Activated B cell treated with CpG ODN at 0.5 μM for 24 hours (primary cell): ENCODE results near the gene TMEM184B. TPM values are rescaled to one million over a fixed set of nuclear protein-coding genes. Genes with fewer than 3 reads are reported as not detected.
A peak's percentile ranks its signal among the peaks of the same experiment; 100 is the strongest.

Source experiments
- ATAC-seq: fragments of 200-7000 bp; cut with Tn5 transposase; one replicate; pipeline ENCODE4 v1.10.0; 2021; ENCODE audit warnings: low read depth, mild to moderate bottlenecking, moderate library complexity
- CTCF ChIA-PET: fragments of 350-600 bp; sonication (Branson Sonifier 250); formaldehyde crosslinking; loops from one replicate; lab custom pipeline; 2021; ENCODE audit warnings: antibody characterized with exemption; lab: Charles Lee
- POLR2A ChIA-PET: fragments of 350-600 bp; sonication (Branson Sonifier 250); formaldehyde crosslinking; loops from one replicate; lab custom pipeline; 2021; ENCODE audit warnings: antibody characterized with exemption; lab: Charles Lee
- DNase-seq: peaks from one replicate; pipeline ENCODE4 v3.0.0; 2022
- H3K27ac Mint-ChIP-seq: one replicate; pipeline ENCODE4 v1.8.0; 2020; ENCODE audit warnings: mixed read lengths
- H3K27me3 Mint-ChIP-seq: one replicate; pipeline ENCODE4 v1.8.0; 2021; ENCODE audit warnings: mixed read lengths
- H3K36me3 Mint-ChIP-seq: one replicate; pipeline ENCODE4 v1.8.0; 2021; ENCODE audit warnings: low read depth, mixed read lengths
- H3K4me1 Mint-ChIP-seq: one replicate; pipeline ENCODE4 v1.8.0; 2021; ENCODE audit warnings: mixed read lengths
- H3K4me3 Mint-ChIP-seq: one replicate; pipeline ENCODE4 v1.8.0; 2020; ENCODE audit warnings: mild to moderate bottlenecking, mixed read lengths
- H3K9me3 Mint-ChIP-seq: one replicate; pipeline ENCODE4 v1.8.0; 2020; ENCODE audit warnings: mixed read lengths
- intact Hi-C: fragments of 100-400 bp; cut with micrococcal nuclease; formaldehyde crosslinking; loops from one replicate; pipeline ENCODE4 v1.15.1; 2024
- total RNA-seq: library from RNA; stranded (reverse); gene quantifications from 2 replicates; pipeline ENCODE4 v1.2.3, GENCODE V29; 2022
- TF ChIP-seq, protein P1 (sequence below): fragments of 200-600 bp; IDR thresholded peaks from one replicate; pipeline ENCODE4 v1.8.0; 2022; ENCODE audit warnings: antibody characterized with exemption, mild to moderate bottlenecking

The TMEM184B gene
- total RNA-seq, 1 donor from 2014 or later: 24.0 TPM

GRCh38 chr22:38314051-38314932, 41.5 kb upstream of the TMEM184B start:
- no peaks in the 10 kb centered on the region for H3K27me3 Mint-ChIP-seq
- TF ChIP-seq, protein P1, sequence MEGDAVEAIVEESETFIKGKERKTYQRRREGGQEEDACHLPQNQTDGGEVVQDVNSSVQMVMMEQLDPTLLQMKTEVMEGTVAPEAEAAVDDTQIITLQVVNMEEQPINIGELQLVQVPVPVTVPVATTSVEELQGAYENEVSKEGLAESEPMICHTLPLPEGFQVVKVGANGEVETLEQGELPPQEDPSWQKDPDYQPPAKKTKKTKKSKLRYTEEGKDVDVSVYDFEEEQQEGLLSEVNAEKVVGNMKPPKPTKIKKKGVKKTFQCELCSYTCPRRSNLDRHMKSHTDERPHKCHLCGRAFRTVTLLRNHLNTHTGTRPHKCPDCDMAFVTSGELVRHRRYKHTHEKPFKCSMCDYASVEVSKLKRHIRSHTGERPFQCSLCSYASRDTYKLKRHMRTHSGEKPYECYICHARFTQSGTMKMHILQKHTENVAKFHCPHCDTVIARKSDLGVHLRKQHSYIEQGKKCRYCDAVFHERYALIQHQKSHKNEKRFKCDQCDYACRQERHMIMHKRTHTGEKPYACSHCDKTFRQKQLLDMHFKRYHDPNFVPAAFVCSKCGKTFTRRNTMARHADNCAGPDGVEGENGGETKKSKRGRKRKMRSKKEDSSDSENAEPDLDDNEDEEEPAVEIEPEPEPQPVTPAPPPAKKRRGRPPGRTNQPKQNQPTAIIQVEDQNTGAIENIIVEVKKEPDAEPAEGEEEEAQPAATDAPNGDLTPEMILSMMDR: no peak
- H3K27ac Mint-ChIP-seq: peak overlapping the region; percentile 89
- ATAC-seq (no peak), DNase-seq (no peak)
- H3K4me1 Mint-ChIP-seq: peaks cover 77% of the 10 kb centered on the region
- intact Hi-C loops: loop anchor here (2.0 kb wide), 1 partner anchor 113 kb away; the partner anchor contains the start of gene MAFF
- POLR2A ChIA-PET: interaction anchor here (0.6 to 3.6 kb wide), 4 partner anchors 9 to 1872 kb away, joined by 4 to 32 read pairs (median 6); no protein-coding TSS in a partner anchor
- no peaks in the 10 kb centered on the region for H3K9me3 Mint-ChIP-seq
- CTCF ChIA-PET: no interaction called here
- peak overlapping the region; percentile 82 for H3K4me3 Mint-ChIP-seq
- H3K36me3 Mint-ChIP-seq: peaks cover 9% of the 10 kb centered on the region

DNA sequence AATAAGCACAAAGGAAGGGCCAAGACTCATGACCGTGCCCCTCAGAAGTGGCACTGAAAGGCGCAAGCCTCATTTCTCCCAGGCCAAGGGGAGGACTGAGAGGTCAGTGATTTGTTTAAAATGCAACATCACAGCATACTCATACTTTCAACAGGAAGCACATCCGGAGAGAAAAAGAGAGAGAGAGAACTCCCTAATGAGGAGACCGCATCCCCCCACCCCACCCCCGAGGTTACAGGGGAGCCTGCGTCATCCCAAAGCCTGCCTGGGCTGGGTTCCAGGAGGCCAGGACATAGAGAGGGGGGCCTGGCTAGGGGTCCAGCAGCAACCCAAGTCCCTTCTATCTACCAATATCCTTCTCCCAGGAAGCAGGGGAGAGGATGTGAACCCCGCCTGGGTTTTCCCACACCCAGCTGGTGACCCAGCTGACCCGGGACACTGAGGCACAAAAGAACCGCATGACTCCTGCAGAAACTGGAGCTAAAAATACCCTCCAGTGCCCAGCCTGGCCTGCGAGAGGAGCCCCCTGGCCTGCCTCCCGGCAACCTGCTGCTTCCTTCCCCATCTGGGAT, 40.7 kb upstream of the TMEM184B start:
- TF ChIP-seq, protein P1: no peak
- Mint-ChIP-seq H3K9me3 (no peaks in the 10 kb centered on the region), H3K4me1 (peaks cover 84% of the 10 kb centered on the region), H3K27ac (peak overlapping the region; percentile 89), H3K4me3 (peak overlapping the region; percentile 58), H3K36me3 (peaks cover 13% of the 10 kb centered on the region), H3K27me3 (no peaks in the 10 kb centered on the region)
- no peak for DNase-seq
- ChIA-PET POLR2A (interaction anchor here (3.6 kb wide), 1 partner anchor 8 kb away, joined by 32 read pairs; no protein-coding TSS in a partner anchor), CTCF (no interaction called here)
- no peak for ATAC-seq
- intact Hi-C loops: no loop called here

DNA sequence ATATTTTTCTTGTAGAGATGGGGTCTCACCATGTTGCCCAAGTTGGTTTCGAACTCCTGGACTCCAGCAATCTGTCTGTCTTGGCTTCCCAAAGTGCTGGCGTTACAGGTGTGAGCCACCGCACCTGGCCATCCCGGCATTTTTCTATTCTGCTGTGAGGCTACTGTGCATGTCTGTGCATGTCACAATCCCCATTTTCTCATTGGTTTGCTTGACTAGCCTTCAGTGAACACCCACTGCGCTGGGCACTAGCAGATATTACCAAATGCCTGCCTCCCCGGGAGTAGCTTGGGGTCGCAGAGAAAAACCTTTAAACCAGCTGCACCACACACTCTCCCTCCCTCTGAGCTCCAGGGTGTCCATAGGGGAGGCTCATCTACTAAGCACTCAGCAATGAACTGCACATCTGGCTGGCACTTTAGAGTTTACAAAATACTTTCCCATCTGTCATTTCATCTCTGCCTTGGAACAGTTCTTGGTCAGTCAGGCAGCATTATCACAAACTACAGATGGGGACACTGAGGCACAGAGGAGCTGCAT, 39.5 kb upstream of the TMEM184B start:
- ChIA-PET CTCF (interaction anchor here (0.9 kb wide), 1 partner anchor 14 kb away, joined by 3 read pairs; no protein-coding TSS in a partner anchor), POLR2A (interaction anchor here (0.7 kb wide), 2 partner anchors 475 to 1634 kb away, joined by 5 to 7 read pairs; no protein-coding TSS in a partner anchor)
- Mint-ChIP-seq H3K36me3 (peaks cover 16% of the 10 kb centered on the region), H3K9me3 (no peaks in the 10 kb centered on the region), H3K4me3 (no peak overlapping the region), H3K27me3 (no peaks in the 10 kb centered on the region), H3K27ac (peak overlapping the region; percentile 89), H3K4me1 (peaks cover 78% of the 10 kb centered on the region)
- TF ChIP-seq, protein P1: no peak
- DNase-seq (no peak), ATAC-seq (no peak)
- intact Hi-C loops: no loop called here

GRCh38 chr22:38311323-38311620, 38.5 kb upstream of the TMEM184B start:
- Mint-ChIP-seq H3K27ac (peak overlapping the region; percentile 89), H3K4me3 (peak overlapping the region; percentile 64), H3K27me3 (no peaks in the 10 kb centered on the region), H3K36me3 (peaks cover 16% of the 10 kb centered on the region), H3K9me3 (no peaks in the 10 kb centered on the region), H3K4me1 (peaks cover 82% of the 10 kb centered on the region)
- no peak for DNase-seq
- ATAC-seq: peak; percentile 58
- TF ChIP-seq, protein P1: no peak
- intact Hi-C loops: loop anchor here (2.0 kb wide), 1 partner anchor 42 kb away; no protein-coding TSS in a partner anchor
- POLR2A ChIA-PET: interaction anchor here (0.7 to 1.3 kb wide), 2 partner anchors 42 to 51 kb away, joined by 3 read pairs; no protein-coding TSS in a partner anchor
- CTCF ChIA-PET: no interaction called here
